ENCODE measurements around the gene FAM120C.

The FAM120C gene

GRCh38 chrX:54157561-54157960 is 25.5 kb downstream of the FAM120C start:
- H3K27ac ChIP-seq = no peak overlapping the region
- TF ChIP-seq ZFX (IDR thresholded peaks at IDR 0.05; ENCODE audit: borderline replicate concordance) = no peak
- TF ChIP-seq, protein P1, sequence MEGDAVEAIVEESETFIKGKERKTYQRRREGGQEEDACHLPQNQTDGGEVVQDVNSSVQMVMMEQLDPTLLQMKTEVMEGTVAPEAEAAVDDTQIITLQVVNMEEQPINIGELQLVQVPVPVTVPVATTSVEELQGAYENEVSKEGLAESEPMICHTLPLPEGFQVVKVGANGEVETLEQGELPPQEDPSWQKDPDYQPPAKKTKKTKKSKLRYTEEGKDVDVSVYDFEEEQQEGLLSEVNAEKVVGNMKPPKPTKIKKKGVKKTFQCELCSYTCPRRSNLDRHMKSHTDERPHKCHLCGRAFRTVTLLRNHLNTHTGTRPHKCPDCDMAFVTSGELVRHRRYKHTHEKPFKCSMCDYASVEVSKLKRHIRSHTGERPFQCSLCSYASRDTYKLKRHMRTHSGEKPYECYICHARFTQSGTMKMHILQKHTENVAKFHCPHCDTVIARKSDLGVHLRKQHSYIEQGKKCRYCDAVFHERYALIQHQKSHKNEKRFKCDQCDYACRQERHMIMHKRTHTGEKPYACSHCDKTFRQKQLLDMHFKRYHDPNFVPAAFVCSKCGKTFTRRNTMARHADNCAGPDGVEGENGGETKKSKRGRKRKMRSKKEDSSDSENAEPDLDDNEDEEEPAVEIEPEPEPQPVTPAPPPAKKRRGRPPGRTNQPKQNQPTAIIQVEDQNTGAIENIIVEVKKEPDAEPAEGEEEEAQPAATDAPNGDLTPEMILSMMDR (IDR thresholded peaks at IDR 0.05) = no peak

GRCh38 chrX:54134269-54134668 is 48.8 kb downstream of the FAM120C start:
- no peak overlapping the region for H3K27ac ChIP-seq
- TF ChIP-seq ZFX (IDR thresholded peaks at IDR 0.05; ENCODE audit: borderline replicate concordance) = no peak
- TF ChIP-seq, protein P1 (IDR thresholded peaks at IDR 0.05) = no peak

DNA sequence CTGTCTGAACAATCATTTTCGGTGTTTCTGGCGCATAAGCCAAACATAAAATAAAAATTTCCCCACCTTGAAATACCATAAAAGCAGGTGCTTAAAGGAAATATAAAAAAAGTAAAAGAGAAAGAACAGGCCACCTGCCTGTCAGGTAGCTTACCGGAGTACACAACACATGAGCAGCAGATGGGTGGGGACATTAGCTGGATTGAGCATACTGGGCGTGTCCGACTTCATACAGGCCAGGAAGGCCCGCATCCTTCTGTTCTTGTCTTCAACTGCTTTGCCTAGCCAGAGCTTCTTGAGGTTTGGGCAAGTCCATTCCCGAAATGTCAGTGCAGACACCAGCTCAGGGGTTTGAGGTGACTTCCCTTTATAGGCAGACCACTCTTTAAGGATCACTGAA is 66.7 kb downstream of the FAM120C start:
- no peak overlapping the region for H3K27ac ChIP-seq

DNA sequence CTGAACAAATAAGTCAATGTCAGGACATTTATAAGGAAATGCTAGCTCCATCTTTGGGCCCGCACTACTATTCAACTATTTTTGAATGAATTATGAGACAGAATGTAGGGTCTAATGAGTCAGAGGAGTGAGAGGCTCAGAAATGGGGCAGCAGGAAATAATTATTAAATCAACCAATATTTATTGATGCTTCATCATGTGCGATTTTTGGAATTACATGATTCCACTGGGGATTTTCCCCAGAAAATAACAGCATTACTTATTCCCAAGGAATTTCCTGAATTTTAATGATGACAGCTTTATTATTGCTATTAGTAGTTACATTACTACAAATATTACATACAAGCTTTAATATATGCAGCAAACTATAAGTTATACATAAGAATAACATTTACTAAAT is 89.5 kb downstream of the FAM120C start:
- TF ChIP-seq ZFX (IDR thresholded peaks at IDR 0.05; ENCODE audit: borderline replicate concordance) = no peak
- TF ChIP-seq, protein P1 (IDR thresholded peaks at IDR 0.05) = no peak
- peak overlapping the region; percentile 38 for H3K27ac ChIP-seq

More for the DNA sequence above, 66.7 kb downstream of the FAM120C start:
- TF ChIP-seq ZFX (IDR thresholded peaks at IDR 0.05; ENCODE audit: borderline replicate concordance) = no peak
- TF ChIP-seq, protein P1 (IDR thresholded peaks at IDR 0.05) = no peak

DNA sequence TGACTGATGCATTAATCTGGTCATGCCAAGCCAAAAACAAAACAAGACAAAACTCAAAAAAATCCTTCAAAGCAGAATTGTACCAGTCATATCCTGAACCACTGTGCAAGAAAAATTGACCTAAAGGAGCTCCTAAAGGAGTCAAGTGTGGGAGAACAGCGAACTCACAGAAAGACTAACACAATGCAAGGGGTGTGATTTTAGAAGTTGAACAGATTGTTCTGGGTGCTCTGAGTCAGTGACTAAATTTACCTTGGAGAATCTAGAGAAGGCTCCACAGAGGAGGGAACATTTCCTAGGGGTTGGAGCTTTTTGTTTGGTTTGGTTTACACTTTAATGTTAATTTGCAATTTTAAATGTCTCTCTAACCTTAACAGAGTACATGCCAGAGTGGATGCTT is 89.9 kb downstream of the FAM120C start:
- TF ChIP-seq, protein P1 (IDR thresholded peaks at IDR 0.05) = no peak
- TF ChIP-seq ZFX (IDR thresholded peaks at IDR 0.05; ENCODE audit: borderline replicate concordance) = no peak
- peak overlapping the region; percentile 38 for H3K27ac ChIP-seq

DNA sequence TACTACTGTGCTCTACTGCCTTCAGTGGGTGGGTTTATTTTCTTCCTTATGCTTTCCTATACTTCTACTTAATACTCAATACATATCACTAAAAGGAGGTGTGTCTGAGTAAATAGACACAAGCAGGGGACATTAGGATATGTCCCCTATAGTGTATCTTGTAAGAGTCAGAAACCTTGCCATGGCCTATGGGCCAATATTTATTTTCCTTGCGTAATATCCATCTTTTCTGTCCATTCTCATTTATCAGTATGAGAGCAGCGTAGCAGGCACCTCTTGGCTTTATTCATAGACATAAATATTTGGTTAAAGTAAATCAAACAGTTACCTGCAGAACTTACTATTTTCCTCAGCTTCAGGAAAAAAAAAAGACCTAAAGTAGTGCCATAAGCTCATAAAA is 92.2 kb downstream of the FAM120C start:
- TF ChIP-seq ZFX (IDR thresholded peaks at IDR 0.05; ENCODE audit: borderline replicate concordance) = no peak
- TF ChIP-seq, protein P1 (IDR thresholded peaks at IDR 0.05) = no peak
- H3K27ac ChIP-seq = no peak overlapping the region

DNA sequence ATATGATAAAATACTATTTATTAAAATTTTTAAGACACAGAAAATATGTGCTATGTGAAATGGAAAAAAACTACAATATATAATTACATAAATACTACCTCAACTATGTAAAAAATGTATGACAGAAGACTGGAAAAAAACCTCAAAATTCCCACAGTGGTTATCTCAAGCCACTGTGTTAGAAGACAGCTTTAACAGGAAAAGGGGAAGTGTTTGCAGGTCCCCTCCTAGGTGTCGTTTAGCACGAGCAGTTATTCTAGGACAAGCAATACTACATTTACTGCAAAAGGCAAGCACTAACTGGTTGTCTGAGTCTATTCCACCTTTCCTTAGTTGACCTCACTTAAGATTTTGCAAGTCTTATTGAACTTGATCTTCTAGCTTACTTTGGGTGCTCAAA is 93.9 kb downstream of the FAM120C start:
- no peak overlapping the region for H3K27ac ChIP-seq
- no peak for TF ChIP-seq ZFX (IDR thresholded peaks at IDR 0.05; ENCODE audit: borderline replicate concordance)
- TF ChIP-seq, protein P1 (IDR thresholded peaks at IDR 0.05) = no peak

Data from 22Rv1 (cell line).